ENCODE results near the gene TUNAR. TPM values are rescaled to one million over a fixed set of nuclear protein-coding genes. Genes with fewer than 3 reads are reported as not detected.

TUNAR gene
- total and polyA plus RNA-seq, 2 experiments from 2014 or later: 23.1 to 56.2 TPM

- H3K27me3 Mint-ChIP-seq (ENCODE audit: insufficient read depth, low read depth, poor library complexity): peaks cover 7% of the 10 kb centered on the region
Observed at GRCh38 chr14:95959317-95959716, 82.7 kb downstream of the TUNAR start.

DNA sequence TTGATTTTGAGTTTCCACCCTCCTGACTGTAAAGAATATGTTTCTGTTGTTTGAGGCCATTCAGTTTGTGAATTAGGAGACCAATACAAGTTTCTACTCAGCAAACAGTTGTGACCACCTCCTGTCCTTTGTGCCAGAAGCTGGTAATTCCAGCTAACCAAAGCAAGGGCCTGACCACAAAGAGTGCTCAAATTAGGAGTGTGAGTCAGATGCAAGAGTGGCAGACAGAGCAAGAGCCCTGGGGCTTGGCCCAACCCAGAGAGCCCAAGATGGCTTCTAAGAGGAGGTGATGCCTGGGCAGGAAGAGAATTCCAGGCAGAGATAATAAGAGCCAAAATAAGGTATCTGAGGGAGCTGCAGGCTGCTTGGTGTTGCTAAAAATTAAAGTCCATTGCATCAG is 84.8 kb downstream of the TUNAR start:
- Mint-ChIP-seq H3K4me3 (no peak overlapping the region), H3K4me1 (peaks cover 38% of the 10 kb centered on the region), H3K9me3 (peaks cover 27% of the 10 kb centered on the region), H3K27me3 (ENCODE audit: insufficient read depth, low read depth, poor library complexity) (peaks cover 4% of the 10 kb centered on the region), H3K36me3 (ENCODE audit: low read depth) (peaks cover 34% of the 10 kb centered on the region), H3K27ac (no peak overlapping the region)
- Histone ChIP-seq H3K79me2 (replicated peaks; ENCODE audit: insufficient read depth) (no peaks in the 10 kb centered on the region), H3K9me2 (ENCODE audit: insufficient read depth) (peaks cover 7% of the 10 kb centered on the region), H3K27me3 (ENCODE audit: insufficient read depth) (no peaks in the 10 kb centered on the region), H3K27ac (ENCODE audit: low read depth) (no peak overlapping the region), H3K4me2 (no peak overlapping the region), H3K4me1 (ENCODE audit: insufficient read depth) (peaks cover 34% of the 10 kb centered on the region), H3K4me3 (no peak overlapping the region), H3F3A (replicated peaks; ENCODE audit: low read depth) (no peaks in the 10 kb centered on the region), H4K20me1 (replicated peaks; ENCODE audit: insufficient read depth) (no peaks in the 10 kb centered on the region), H3K36me3 (ENCODE audit: insufficient read depth) (no peaks in the 10 kb centered on the region), H2AFZ (no peak overlapping the region)
- ATAC-seq (no peak), DNase-seq (ENCODE audit: low spot score) (no peak)
- no peak for TF ChIP-seq ZNF114 (CRISPR knock-in tag; IDR thresholded peaks at IDR 0.05)
- TF ChIP-seq STAT1 (IDR thresholded peaks at IDR 0.05; ENCODE audit: unreplicated experiment): no peak
- no peak for TF ChIP-seq POLR2AphosphoS5 (IDR thresholded peaks at IDR 0.05; ENCODE audit: low read depth)
- no peak for TF ChIP-seq JUNB (IDR thresholded peaks at IDR 0.05; ENCODE audit: unreplicated experiment)
- no peak for TF ChIP-seq EZH2 (IDR thresholded peaks at IDR 0.05; ENCODE audit: low read depth, unreplicated experiment)
- TF ChIP-seq NANOG (IDR thresholded peaks at IDR 0.05; ENCODE audit: borderline replicate concordance): no peak
- no peak for TF ChIP-seq ZNF462 (CRISPR knock-in tag; IDR thresholded peaks at IDR 0.05)

More at GRCh38 chr14:95959317-95959716, 82.7 kb downstream of the TUNAR start:
- H3F3A ChIP-seq (replicated peaks; ENCODE audit: low read depth): no peaks in the 10 kb centered on the region
- 0 out of 2 replicates have a peak overlapping the region, but pooled peaks have one; percentile 52 for H3K27ac ChIP-seq (ENCODE audit: low read depth)
- no peak overlapping the region for H3K4me3 ChIP-seq
- H3K4me2 ChIP-seq: peak overlapping the region; percentile 48; the same call in 1 of the 2 replicates
- no peaks in the 10 kb centered on the region for H3K79me2 ChIP-seq (replicated peaks; ENCODE audit: insufficient read depth)
- peaks cover 47% of the 10 kb centered on the region for H3K4me1 Mint-ChIP-seq
- H3K4me3 Mint-ChIP-seq: no peak overlapping the region
- no peak overlapping the region for H2AFZ ChIP-seq
- H3K9me2 ChIP-seq (ENCODE audit: insufficient read depth): peaks cover 12% of the 10 kb centered on the region
- no peaks in the 10 kb centered on the region for H4K20me1 ChIP-seq (replicated peaks; ENCODE audit: insufficient read depth)
- peaks cover 13% of the 10 kb centered on the region for H3K9me3 Mint-ChIP-seq
- no peak overlapping the region for H3K27ac Mint-ChIP-seq
- DNase-seq (ENCODE audit: low spot score): no peak
- TF ChIP-seq ZNF114 (CRISPR knock-in tag; IDR thresholded peaks at IDR 0.05) (no peak), CREB1 (CRISPR knock-in tag; IDR thresholded peaks at IDR 0.05; ENCODE audit: low read depth) (no peak), STAT1 (IDR thresholded peaks at IDR 0.05; ENCODE audit: unreplicated experiment) (no peak), JUNB (IDR thresholded peaks at IDR 0.05; ENCODE audit: unreplicated experiment) (no peak), ETS1 (IDR thresholded peaks at IDR 0.05) (no peak)
- TF ChIP-seq, protein P1, sequence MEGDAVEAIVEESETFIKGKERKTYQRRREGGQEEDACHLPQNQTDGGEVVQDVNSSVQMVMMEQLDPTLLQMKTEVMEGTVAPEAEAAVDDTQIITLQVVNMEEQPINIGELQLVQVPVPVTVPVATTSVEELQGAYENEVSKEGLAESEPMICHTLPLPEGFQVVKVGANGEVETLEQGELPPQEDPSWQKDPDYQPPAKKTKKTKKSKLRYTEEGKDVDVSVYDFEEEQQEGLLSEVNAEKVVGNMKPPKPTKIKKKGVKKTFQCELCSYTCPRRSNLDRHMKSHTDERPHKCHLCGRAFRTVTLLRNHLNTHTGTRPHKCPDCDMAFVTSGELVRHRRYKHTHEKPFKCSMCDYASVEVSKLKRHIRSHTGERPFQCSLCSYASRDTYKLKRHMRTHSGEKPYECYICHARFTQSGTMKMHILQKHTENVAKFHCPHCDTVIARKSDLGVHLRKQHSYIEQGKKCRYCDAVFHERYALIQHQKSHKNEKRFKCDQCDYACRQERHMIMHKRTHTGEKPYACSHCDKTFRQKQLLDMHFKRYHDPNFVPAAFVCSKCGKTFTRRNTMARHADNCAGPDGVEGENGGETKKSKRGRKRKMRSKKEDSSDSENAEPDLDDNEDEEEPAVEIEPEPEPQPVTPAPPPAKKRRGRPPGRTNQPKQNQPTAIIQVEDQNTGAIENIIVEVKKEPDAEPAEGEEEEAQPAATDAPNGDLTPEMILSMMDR (conservative IDR thresholded peaks at IDR 0.05; ENCODE audit: low read depth in 2 of 2): no peak
- no peaks in the 10 kb centered on the region for H3K27me3 ChIP-seq (ENCODE audit: insufficient read depth)
- no peak for ATAC-seq
- H3K4me1 ChIP-seq (ENCODE audit: insufficient read depth): peaks cover 34% of the 10 kb centered on the region
- H3K36me3 Mint-ChIP-seq (ENCODE audit: low read depth): peaks cover 23% of the 10 kb centered on the region
- no peaks in the 10 kb centered on the region for H3K36me3 ChIP-seq (ENCODE audit: insufficient read depth)
